ENCODE data around the gene TRIM17.
A peak's percentile ranks its signal among the peaks of the same experiment; 100 is the strongest.

Gene TRIM17

GRCh38 chr1:228462560-228462959 lies 45.9 kb upstream of the TRIM17 start:
- no peak for DNase-seq (ENCODE audit: low read depth)

GRCh38 chr1:228460821-228461220 lies 44.2 kb upstream of the TRIM17 start:
- no peak for DNase-seq (ENCODE audit: low read depth)
- H3K4me3 ChIP-seq (ENCODE audit: low read depth, low read length): no peak overlapping the region
- TF ChIP-seq CTCF (IDR thresholded peaks at IDR 0.05; ENCODE audit: insufficient read depth, low read depth, low read length, missing control alignments): no peak

More at GRCh38 chr1:228462560-228462959, 45.9 kb upstream of the TRIM17 start:
- H3K4me3 ChIP-seq (ENCODE audit: low read depth, low read length): no peak overlapping the region
- TF ChIP-seq CTCF (IDR thresholded peaks at IDR 0.05; ENCODE audit: insufficient read depth, low read depth, low read length, missing control alignments): no peak

GRCh38 chr1:228459091-228459993 lies 42.7 kb upstream of the TRIM17 start:
- peak; percentile 85 for DNase-seq (ENCODE audit: low read depth)
- peak overlapping the region; percentile 80 for H3K4me3 ChIP-seq (ENCODE audit: low read depth, low read length)
- TF ChIP-seq CTCF (IDR thresholded peaks at IDR 0.05; ENCODE audit: insufficient read depth, low read depth, low read length, missing control alignments): peak; percentile 82

- H3K4me3 ChIP-seq (ENCODE audit: low read depth, low read length): peak overlapping the region; percentile 80
- peak; percentile 97 for DNase-seq (ENCODE audit: low read depth)
- peak; percentile 13 for TF ChIP-seq CTCF (IDR thresholded peaks at IDR 0.05; ENCODE audit: insufficient read depth, low read depth, low read length, missing control alignments)
Observed at GRCh38 chr1:228457396-228458176, 40.9 kb upstream of the TRIM17 start.

GRCh38 chr1:228457017-228457395 lies 40.3 kb upstream of the TRIM17 start:
- no peak for DNase-seq (ENCODE audit: low read depth)
- TF ChIP-seq CTCF (IDR thresholded peaks at IDR 0.05; ENCODE audit: insufficient read depth, low read depth, low read length, missing control alignments): no peak
- H3K4me3 ChIP-seq (ENCODE audit: low read depth, low read length): peak overlapping the region; percentile 80

GRCh38 chr1:228456252-228457016 lies 39.8 kb upstream of the TRIM17 start:
- TF ChIP-seq CTCF (IDR thresholded peaks at IDR 0.05; ENCODE audit: insufficient read depth, low read depth, low read length, missing control alignments): no peak
- DNase-seq (ENCODE audit: low read depth): no peak
- peak overlapping the region; percentile 80 for H3K4me3 ChIP-seq (ENCODE audit: low read depth, low read length)
